HG02623 (cell line): ENCODE measurements around the gene SLCO2A1.

Experiments
- ATAC-seq: cut with Tn5 transposase; IDR thresholded peaks from one replicate; pipeline ENCODE4 v1.9.1; 2021; ENCODE audit warnings: moderate library complexity; ENCODE audit not compliant: unreplicated experiment

The SLCO2A1 gene

GRCh38 chr3:133983576-133984560 lies 45.9 kb downstream of the SLCO2A1 start:
- no peak for ATAC-seq

- no peak for ATAC-seq
Measured at GRCh38 chr3:133983126-133983525, 46.6 kb downstream of the SLCO2A1 start.

GRCh38 chr3:133980550-133980949 lies 49.2 kb downstream of the SLCO2A1 start:
- ATAC-seq = no peak

GRCh38 chr3:133980035-133980434 lies 49.7 kb downstream of the SLCO2A1 start:
- no peak for ATAC-seq

GRCh38 chr3:133979553-133979952 lies 50.2 kb downstream of the SLCO2A1 start:
- no peak for ATAC-seq

GRCh38 chr3:133977568-133977967 lies 52.2 kb downstream of the SLCO2A1 start:
- no peak for ATAC-seq

- ATAC-seq = no peak
Measured at GRCh38 chr3:133973249-133973980, 56.3 kb downstream of the SLCO2A1 start.

- no peak for ATAC-seq
Measured at GRCh38 chr3:133972156-133972555, 57.6 kb downstream of the SLCO2A1 start.

- no peak for ATAC-seq
Measured at GRCh38 chr3:133970916-133971315, 58.8 kb downstream of the SLCO2A1 start.

GRCh38 chr3:133970339-133970738 lies 59.4 kb downstream of the SLCO2A1 start:
- ATAC-seq = no peak

- ATAC-seq = no peak
Measured at GRCh38 chr3:133967992-133968892, 61.5 kb downstream of the SLCO2A1 start.

GRCh38 chr3:133966954-133967353 lies 62.8 kb downstream of the SLCO2A1 start:
- ATAC-seq = no peak

- no peak for ATAC-seq
Measured at GRCh38 chr3:133965906-133966305, 63.8 kb downstream of the SLCO2A1 start.

GRCh38 chr3:133965013-133965570 lies 64.6 kb downstream of the SLCO2A1 start:
- no peak for ATAC-seq

- ATAC-seq = no peak
Measured at GRCh38 chr3:133964547-133964946, 65.2 kb downstream of the SLCO2A1 start.

- no peak for ATAC-seq
Measured at GRCh38 chr3:133963657-133964396, 65.9 kb downstream of the SLCO2A1 start.

- no peak for ATAC-seq
Measured at GRCh38 chr3:133962849-133963248, 66.9 kb downstream of the SLCO2A1 start.

GRCh38 chr3:133958071-133958805 lies 71.5 kb downstream of the SLCO2A1 start:
- no peak for ATAC-seq

GRCh38 chr3:133956982-133957381 lies 72.7 kb downstream of the SLCO2A1 start:
- ATAC-seq = no peak
